HepG2 (cell line): ENCODE results near the gene TPRG1. TPM values are rescaled to one million over a fixed set of nuclear protein-coding genes. Genes with fewer than 3 reads are reported as not detected.

Experiments
- ATAC-seq: fragments of 200-7000 bp; cut with Tn5 transposase; 3 replicates; pipeline ENCODE4 v1.9.1; 2020; ENCODE audit warnings: mild to moderate bottlenecking, moderate library complexity
- BruUV-seq: library from RNA; stranded (reverse); fragments of 400-500 nt; replicated peaks from 2 replicates; lab custom pipeline; 2021; lab: Mats Ljungman, UMichigan
- CTCF ChIA-PET: fragments of 300-600 bp; formaldehyde crosslinking; extraction: SDS; loops from one replicate; lab custom pipeline; 2021; ENCODE audit warnings: low total read pairs, inconsistent platforms, low intra/inter-chr PET ratio; lab: Yijun Ruan, JAX
- POLR2A ChIA-PET: fragments of 350-600 bp; sonication (Branson Sonifier 250); formaldehyde crosslinking; loops from one replicate; lab custom pipeline; 2020; ENCODE audit warnings: antibody characterized with exemption, inconsistent platforms; lab: Yijun Ruan, JAX
- DNase-seq: peaks from one replicate; pipeline ENCODE4 v3.0.0-alpha.2; 2015; ENCODE audit warnings: low spot score
- FAIRE-seq: peaks from 3 replicates; lab custom pipeline; 2011; peaks lifted over from hg19 to GRCh38; lab: Jason Lieb, UNC
- H2AFZ ChIP-seq: one replicate; pipeline ENCODE4 v1.6.1; 2011; ENCODE audit warnings: low read length, inconsistent platforms
- H3K27ac ChIP-seq: fragments of 300-600 bp; 3 replicates; pipeline ENCODE4 v1.8.0; 2011; ENCODE audit warnings: mixed run types, mild to moderate bottlenecking, mixed read lengths, low read length, inconsistent platforms; ENCODE audit not compliant: insufficient read depth; ENCODE audit errors: extremely low read length
- H3K27me3 ChIP-seq, 2 experiments: fragments of 200-600 bp in 1 of 2; 2 replicates in 1 of 2; 3 replicates in 1 of 2; pipeline versions ENCODE4 v1.6.0 to v1.8.0; 2011; ENCODE audit warnings: low read length in 2 of 2, mild to moderate bottlenecking in 2 of 2, moderate library complexity in 2 of 2, inconsistent platforms in 1 of 2; ENCODE audit not compliant: insufficient read depth in 2 of 2, control insufficient read depth in 1 of 2
- H3K36me3 ChIP-seq, 2 experiments: fragments of 200-600 bp in 1 of 2; replicated peaks in 1 of 2; 2 replicates in 1 of 2; 3 replicates in 1 of 2; pipeline versions ENCODE4 v1.5.1 to v1.8.0; 2011; ENCODE audit warnings: low read length in 2 of 2, inconsistent platforms in 1 of 2; ENCODE audit not compliant: insufficient read depth in 2 of 2, control insufficient read depth in 1 of 2
- H3K4me1 ChIP-seq: 2 replicates; pipeline ENCODE4 v1.5.1; 2012; ENCODE audit warnings: low read length, inconsistent platforms; ENCODE audit not compliant: insufficient read depth
- H3K4me2 ChIP-seq: 2 replicates; pipeline ENCODE4 v1.6.0; 2011; ENCODE audit warnings: low read depth, low read length, inconsistent platforms
- H3K4me3 ChIP-seq, 3 experiments: fragments of 200-600 bp in 1 of 3; sonication (generic), shearing (Covaris generic) in 1 of 3; replicated peaks in 1 of 3; 2 replicates each; pipeline ENCODE4 v1.5.1; 2011 to 2016; ENCODE audit warnings: low read length in 3 of 3, inconsistent platforms in 2 of 3, low read depth in 2 of 3, mild to moderate bottlenecking in 2 of 3, control low read depth in 1 of 3, mixed read lengths in 1 of 3; ENCODE audit not compliant: insufficient read depth in 1 of 3
- H3K79me2 ChIP-seq: one replicate; pipeline ENCODE4 v1.6.1; 2011; ENCODE audit warnings: low read length, inconsistent platforms; ENCODE audit not compliant: insufficient read depth
- H3K9ac ChIP-seq: 2 replicates; pipeline ENCODE4 v1.6.0; 2011; ENCODE audit warnings: mild to moderate bottlenecking, low read depth, low read length, inconsistent platforms; ENCODE audit not compliant: insufficient read depth
- H3K9me3 ChIP-seq: 2 replicates; pipeline ENCODE4 v1.5.1; 2012; ENCODE audit warnings: mild to moderate bottlenecking, low read length
- H4K20me1 ChIP-seq: 2 replicates; pipeline ENCODE4 v1.6.0; 2011; ENCODE audit warnings: inconsistent platforms, mild to moderate bottlenecking, low read length, moderate library complexity; ENCODE audit not compliant: insufficient read depth
- ASH2L ChIP-seq: fragments of 300-600, 200-600 bp; sonication (generic); IDR thresholded peaks from 2 replicates; pipeline ENCODE4 v1.7.0; 2017; ENCODE audit warnings: low read depth, mild to moderate bottlenecking, moderate library complexity, mixed read lengths, low read length; ENCODE audit not compliant: insufficient read length
- E2F1 ChIP-seq: sonication (generic); formaldehyde crosslinking; IDR thresholded peaks from 2 replicates; pipeline ENCODE4 v1.5.0; 2020; ENCODE audit warnings: missing genetic modification reagents
- HNRNPL ChIP-seq: fragments of 200-400 bp; formaldehyde crosslinking; IDR thresholded peaks from 2 replicates; pipeline ENCODE4 v1.6.1; 2017; ENCODE audit warnings: mild to moderate bottlenecking, low read depth, low read length
- HNRNPUL1 ChIP-seq: fragments of 200-400 bp; formaldehyde crosslinking; IDR thresholded peaks from 2 replicates; pipeline ENCODE4 v1.6.1; 2017; ENCODE audit warnings: low read depth, mild to moderate bottlenecking, low read length, moderate library complexity
- HOXA9 ChIP-seq: sonication (generic); formaldehyde crosslinking; IDR thresholded peaks from 2 replicates; pipeline ENCODE4 v1.8.1; 2022; ENCODE audit warnings: missing genetic modification reagents, mild to moderate bottlenecking, moderate library complexity, borderline replicate concordance
- LRRFIP1 ChIP-seq: sonication (generic); formaldehyde crosslinking; conservative IDR thresholded peaks from 2 replicates; pipeline ENCODE4 v1.4.0; 2020; ENCODE audit warnings: missing genetic modification reagents
- PHB2 ChIP-seq: fragments of 450-650 bp; IDR thresholded peaks from 2 replicates; pipeline ENCODE4 v1.6.1; 2018; ENCODE audit not compliant: partially characterized antibody
- RBFOX2 ChIP-seq: fragments of 200-400 bp; formaldehyde crosslinking; IDR thresholded peaks from 2 replicates; pipeline ENCODE4 v1.6.1; 2017; ENCODE audit warnings: low read depth, mild to moderate bottlenecking, low read length
- SNAPC4 ChIP-seq: sonication (generic); formaldehyde crosslinking; IDR thresholded peaks from 2 replicates; pipeline ENCODE4 v1.4.0; 2020; ENCODE audit warnings: mild to moderate bottlenecking, missing genetic modification reagents
- ZBTB7B ChIP-seq: sonication (generic); formaldehyde crosslinking; IDR thresholded peaks from 2 replicates; pipeline ENCODE4 v1.4.0; 2020; ENCODE audit warnings: missing genetic modification reagents
- ZNF138 ChIP-seq: sonication (generic); formaldehyde crosslinking; IDR thresholded peaks from 2 replicates; pipeline ENCODE4 v1.5.0; 2020; ENCODE audit warnings: mild to moderate bottlenecking, low read depth, missing genetic modification reagents
- ZNF225 ChIP-seq: sonication (generic); formaldehyde crosslinking; IDR thresholded peaks from 2 replicates; pipeline ENCODE4 v1.4.0; 2020; ENCODE audit warnings: mild to moderate bottlenecking, missing genetic modification reagents
- ZNF264 ChIP-seq: sonication (generic); formaldehyde crosslinking; IDR thresholded peaks from 2 replicates; pipeline ENCODE4 v1.4.0; 2020; ENCODE audit warnings: missing genetic modification reagents
- ZNF33A ChIP-seq: sonication (generic); formaldehyde crosslinking; IDR thresholded peaks from 2 replicates; pipeline ENCODE4 v1.5.1; 2020; ENCODE audit warnings: missing genetic modification reagents, mild to moderate bottlenecking, moderate library complexity, borderline replicate concordance
- ZNF354B ChIP-seq: sonication (generic); formaldehyde crosslinking; IDR thresholded peaks from 2 replicates; pipeline ENCODE4 v1.8.0; 2022; ENCODE audit warnings: mild to moderate bottlenecking, missing genetic modification reagents
- ZNF44 ChIP-seq: sonication (generic); formaldehyde crosslinking; IDR thresholded peaks from 2 replicates; pipeline ENCODE4 v1.5.1; 2020; ENCODE audit warnings: mild to moderate bottlenecking, missing genetic modification reagents
- WGBS: methylation state at CpG from one replicate; pipeline ENCODE4 v1.1.6; 2017; ENCODE audit warnings: low lambda C conversion rate; 5-methylcytosine and 5-hydroxymethylcytosine counted together
- in situ Hi-C: cut with HindIII; loops from 2 replicates; pipeline ENCODE4 v1.10.0; 2017; ENCODE audit warnings: low pct_unique_long_range_greater_than_20kb; ENCODE audit not compliant: extremely low pct_ligation_motif_present
- intact Hi-C: fragments of 100-400 bp; cut with micrococcal nuclease; formaldehyde crosslinking; loops from one replicate; pipeline ENCODE4 v1.10.0; 2022; ENCODE audit not compliant: unreplicated experiment
- polyA plus RNA-seq, 8 experiments: library from polyadenylated mRNA; depleted of rRNA in 3 of 8; stranded (reverse) in 7 of 8; unstranded in 1 of 8; fragments of >200 nt; fragmentation: Illumina TruSeq in 4 of 8; extraction: Trizol in 4 of 8; gene quantifications; 2 replicates each; pipeline versions ENCODE4 v1.2.1 to v1.2.3, GENCODE V29; 2011 to 2016; ENCODE audit warnings: low read depth in 4 of 8, missing spikeins in 1 of 8, mixed read lengths in 1 of 8; ENCODE audit not compliant: insufficient read depth in 1 of 8
- total RNA-seq, 5 experiments: library from RNA; depleted of rRNA; stranded (reverse); fragments of >200 nt; fragmentation: Illumina TruSeq; extraction: Trizol; gene quantifications; 2 replicates each; pipeline ENCODE4 v1.2.3, GENCODE V29; 2016; ENCODE audit warnings: low read depth in 1 of 5

TPRG1 gene
- total and polyA plus RNA-seq, 2 of the 13 experiments (the other 11 are each of a cell fraction or from before 2014, with no cell fraction given), result 0.17 TPM; not detected in 1

- TF ChIP-seq ZBTB7B (no peak), ASH2L (no peak), HNRNPUL1 (no peak)
Measured at GRCh38 chr3:189169728-189170127, 2.0 kb upstream of the TPRG1 start (continued).

GRCh38 chr3:189170559-189170958 lies 1.2 kb upstream of the TPRG1 start:
- H3K27ac ChIP-seq, result no peak overlapping the region
- H3K27me3 ChIP-seq, result no peaks in the 10 kb centered on the region; a peak in 1 of 5 replicates
- no peaks in the 10 kb centered on the region for H3K36me3 ChIP-seq
- CTCF ChIA-PET, result no interaction called here
- no peaks in the 10 kb centered on the region for H4K20me1 ChIP-seq
- DNase-seq, result no peak
- H3K4me3 ChIP-seq, result no peak overlapping the region
- in situ Hi-C loops, result no loop called here
- H3K4me2 ChIP-seq, result no peak overlapping the region
- no peaks in the 10 kb centered on the region for H3K79me2 ChIP-seq
- POLR2A ChIA-PET, result no interaction called here
- FAIRE-seq, result no peak
- no peak overlapping the region for H2AFZ ChIP-seq
- intact Hi-C loops, result no loop called here
- BruUV-seq, result no TSS peak
- WGBS, result 9% methylated on average over 7 of the region's 7 CpGs
- ATAC-seq, result no peak
- H3K9ac ChIP-seq, result no peak overlapping the region
- no peaks in the 10 kb centered on the region for H3K4me1 ChIP-seq
- no peaks in the 10 kb centered on the region for H3K9me3 ChIP-seq
- TF ChIP-seq RBFOX2 (no peak), E2F1 (no peak), HOXA9 (CRISPR knock-in tag) (no peak), ZNF44 (CRISPR knock-in tag) (no peak), ZNF138 (CRISPR knock-in tag) (no peak), ZNF33A (CRISPR knock-in tag) (no peak), ZNF264 (CRISPR knock-in tag) (no peak), LRRFIP1 (CRISPR knock-in tag) (no peak), PHB2 (no peak), ZNF225 (no peak), ZNF354B (no peak), HNRNPL (no peak), SNAPC4 (CRISPR knock-in tag) (no peak)
